Ovary (tissue), 3 donors: Measurements from ENCODE around the gene SEC11C.

Experiments
- EP300 ChIP-seq: sonication (generic); formaldehyde crosslinking; IDR thresholded peaks from one replicate; pipeline ENCODE4 v1.6.1; 2017; ENCODE audit warnings: antibody characterized with exemption
- POLR2A ChIP-seq: fragments of 450-650 bp; IDR thresholded peaks from one replicate; pipeline ENCODE4 v1.6.1; 2017; ENCODE audit warnings: antibody characterized with exemption, mild to moderate bottlenecking, moderate library complexity
- TF ChIP-seq, protein P1 (sequence below), 3 donors: fragments of 450-650 bp in 2 of 3; fragments of 200-600 bp in 1 of 3; IDR thresholded peaks; one replicate each; pipeline versions ENCODE4 v1.5.1 to v1.8.0; 2016 to 2022; ENCODE audit warnings: antibody characterized with exemption in 3 of 3, mild to moderate bottlenecking in 1 of 3
- donor health status: DM: no; HTN: no; CAD: no.

DNA sequence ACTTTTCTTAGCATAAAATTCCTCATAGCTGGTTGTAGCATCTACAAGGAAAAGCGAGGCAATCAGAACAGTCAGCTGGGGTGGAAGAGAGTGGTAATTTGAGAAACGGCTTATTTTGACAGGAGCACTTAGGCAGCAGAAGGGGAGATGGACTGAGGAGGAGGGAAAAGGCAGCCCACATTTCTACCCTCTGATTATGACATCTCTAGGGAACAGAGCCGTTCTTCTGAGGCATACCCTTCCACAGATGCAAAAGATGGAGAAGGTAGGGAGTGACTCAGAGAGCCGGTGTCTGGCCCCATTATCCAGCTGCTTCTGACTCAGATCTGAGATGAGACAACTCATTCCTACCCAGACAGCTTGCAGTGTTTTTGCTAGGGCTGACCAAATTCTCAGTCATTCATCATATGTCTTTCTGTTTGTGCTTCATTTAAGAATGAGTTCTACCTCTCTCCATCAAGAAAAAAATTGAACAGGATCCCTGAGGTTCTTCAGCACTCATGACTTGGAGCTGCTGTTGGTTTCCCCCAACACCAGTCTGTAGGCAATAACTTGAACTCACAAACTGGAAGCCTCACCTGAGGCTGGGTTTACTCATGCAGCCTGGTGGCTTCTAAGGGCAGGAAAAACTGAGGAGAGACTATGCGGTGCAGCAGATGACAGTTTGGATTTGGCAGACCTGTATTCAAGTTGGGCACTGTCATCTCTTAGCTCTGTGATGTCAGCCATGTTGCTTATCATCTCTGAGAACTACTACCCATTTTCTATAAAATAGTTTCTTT lies 15.9 kb upstream of the SEC11C start:
- TF ChIP-seq, protein P1, sequence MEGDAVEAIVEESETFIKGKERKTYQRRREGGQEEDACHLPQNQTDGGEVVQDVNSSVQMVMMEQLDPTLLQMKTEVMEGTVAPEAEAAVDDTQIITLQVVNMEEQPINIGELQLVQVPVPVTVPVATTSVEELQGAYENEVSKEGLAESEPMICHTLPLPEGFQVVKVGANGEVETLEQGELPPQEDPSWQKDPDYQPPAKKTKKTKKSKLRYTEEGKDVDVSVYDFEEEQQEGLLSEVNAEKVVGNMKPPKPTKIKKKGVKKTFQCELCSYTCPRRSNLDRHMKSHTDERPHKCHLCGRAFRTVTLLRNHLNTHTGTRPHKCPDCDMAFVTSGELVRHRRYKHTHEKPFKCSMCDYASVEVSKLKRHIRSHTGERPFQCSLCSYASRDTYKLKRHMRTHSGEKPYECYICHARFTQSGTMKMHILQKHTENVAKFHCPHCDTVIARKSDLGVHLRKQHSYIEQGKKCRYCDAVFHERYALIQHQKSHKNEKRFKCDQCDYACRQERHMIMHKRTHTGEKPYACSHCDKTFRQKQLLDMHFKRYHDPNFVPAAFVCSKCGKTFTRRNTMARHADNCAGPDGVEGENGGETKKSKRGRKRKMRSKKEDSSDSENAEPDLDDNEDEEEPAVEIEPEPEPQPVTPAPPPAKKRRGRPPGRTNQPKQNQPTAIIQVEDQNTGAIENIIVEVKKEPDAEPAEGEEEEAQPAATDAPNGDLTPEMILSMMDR (IDR thresholded peaks at IDR 0.05): no peak
- TF ChIP-seq POLR2A (no peak), EP300 (no peak)
